HFFc6 (cell line): ENCODE measurements around the gene FAF1. TPM values are rescaled to one million over a fixed set of nuclear protein-coding genes. Genes with fewer than 3 reads are reported as not detected.

Source experiments
- DNase-seq: peaks from one replicate; pipeline ENCODE4 v3.0.0-alpha.2; 2018
- H3K27ac Mint-ChIP-seq: 2 replicates; pipeline ENCODE4 v1.8.0; 2020; ENCODE audit warnings: mild to moderate bottlenecking, mixed read lengths
- H3K27me3 Mint-ChIP-seq: 2 replicates; pipeline ENCODE4 v1.8.0; 2021; ENCODE audit warnings: mild to moderate bottlenecking, moderate library complexity, mixed read lengths; ENCODE audit not compliant: insufficient read depth
- H3K36me3 Mint-ChIP-seq: 2 replicates; pipeline ENCODE4 v1.8.0; 2021; ENCODE audit warnings: low read depth, mixed read lengths
- H3K4me1 Mint-ChIP-seq: 2 replicates; pipeline ENCODE4 v1.8.0; 2020; ENCODE audit warnings: low read depth, mixed read lengths
- H3K4me3 Mint-ChIP-seq: 2 replicates; pipeline ENCODE4 v1.8.0; 2020; ENCODE audit warnings: mild to moderate bottlenecking, moderate library complexity, mixed read lengths
- H3K9me3 Mint-ChIP-seq: 2 replicates; pipeline ENCODE4 v1.8.0; 2020; ENCODE audit warnings: mild to moderate bottlenecking, mixed read lengths
- CTCF ChIP-seq: fragments of 200-600 bp; sonication (generic); IDR thresholded peaks from 2 replicates; pipeline ENCODE4 v1.5.0; 2021; ENCODE audit warnings: antibody characterized with exemption, mild to moderate bottlenecking
- total RNA-seq, 6 experiments: library from RNA; stranded (reverse); fragmentation: NEBNext Ultra II Directional; extraction: Animal tissue kit (Norgen Biotek cat#: 25700); gene quantifications; 2 replicates in 1 of 6; 3 replicates in 5 of 6; pipeline ENCODE4 v1.2.3, GENCODE V29; 2021

FAF1 gene
- total RNA-seq, 6 experiments from 2014 or later = 60.1 to 79.1 (median 67.8) TPM

GRCh38 chr1:50970509-50970887 lies 10.4 kb upstream of the FAF1 start:
- H3K27me3 Mint-ChIP-seq = peaks cover 5% of the 10 kb centered on the region

GRCh38 chr1:50969611-50970508 lies 9.8 kb upstream of the FAF1 start, which contains the start of gene CDKN2C:
TSS of gene CDKN2C (plus strand) at chr1:50970245. CDS start at chr1:50970369, 124 bp downstream.
- no peaks in the 10 kb centered on the region for H3K9me3 Mint-ChIP-seq
- peak within 1 kb of the TSS; percentile 96 for H3K4me3 Mint-ChIP-seq
- peaks cover 43% of the 10 kb centered on the region for H3K4me1 Mint-ChIP-seq
- H3K27me3 Mint-ChIP-seq = peaks cover 5% of the 10 kb centered on the region
- DNase-seq = peak; percentile 92
- H3K27ac Mint-ChIP-seq = peak within 1 kb of the TSS; percentile 94
- peak; percentile 23; the same call in 1 of the 2 replicates for TF ChIP-seq CTCF
- peaks cover 22% of the 10 kb centered on the region for H3K36me3 Mint-ChIP-seq

More at GRCh38 chr1:50970509-50970887, 10.4 kb upstream of the FAF1 start:
- H3K9me3 Mint-ChIP-seq = no peaks in the 10 kb centered on the region
- H3K4me3 Mint-ChIP-seq = peak overlapping the region; percentile 96
- TF ChIP-seq CTCF = no peak
- DNase-seq = no peak
- peak overlapping the region; percentile 94 for H3K27ac Mint-ChIP-seq
- H3K4me1 Mint-ChIP-seq = peaks cover 43% of the 10 kb centered on the region
- H3K36me3 Mint-ChIP-seq = peaks cover 22% of the 10 kb centered on the region

- Mint-ChIP-seq H3K27ac (peak overlapping the region; percentile 94), H3K36me3 (peaks cover 16% of the 10 kb centered on the region; the same call in 1 of the 2 replicates), H3K9me3 (no peaks in the 10 kb centered on the region), H3K4me1 (peaks cover 35% of the 10 kb centered on the region), H3K27me3 (peaks cover 5% of the 10 kb centered on the region), H3K4me3 (peak overlapping the region; percentile 96)
- no peak for DNase-seq
- no peak for TF ChIP-seq CTCF
Observed at GRCh38 chr1:50968821-50969610, 8.9 kb upstream of the FAF1 start.

- peak; percentile 90 for DNase-seq
- H3K4me1 Mint-ChIP-seq = peaks cover 28% of the 10 kb centered on the region
- no peak; the same call in none of the 2 replicates for TF ChIP-seq CTCF
- peaks cover 5% of the 10 kb centered on the region for H3K27me3 Mint-ChIP-seq
- no peaks in the 10 kb centered on the region for H3K9me3 Mint-ChIP-seq
- peak overlapping the region; percentile 94 for H3K4me3 Mint-ChIP-seq
- peak overlapping the region; percentile 94 for H3K27ac Mint-ChIP-seq
- H3K36me3 Mint-ChIP-seq = peaks cover 9% of the 10 kb centered on the region; the same call in 1 of the 2 replicates
Observed at GRCh38 chr1:50968158-50968820, 8.2 kb upstream of the FAF1 start.
